ENCODE data around the gene GMPR.
"Not testable (repeated sequence)": the region's sequence is repeated elsewhere in the genome, so short reads cannot be mapped to it uniquely, and the experiment has no call there.

GMPR gene

DNA sequence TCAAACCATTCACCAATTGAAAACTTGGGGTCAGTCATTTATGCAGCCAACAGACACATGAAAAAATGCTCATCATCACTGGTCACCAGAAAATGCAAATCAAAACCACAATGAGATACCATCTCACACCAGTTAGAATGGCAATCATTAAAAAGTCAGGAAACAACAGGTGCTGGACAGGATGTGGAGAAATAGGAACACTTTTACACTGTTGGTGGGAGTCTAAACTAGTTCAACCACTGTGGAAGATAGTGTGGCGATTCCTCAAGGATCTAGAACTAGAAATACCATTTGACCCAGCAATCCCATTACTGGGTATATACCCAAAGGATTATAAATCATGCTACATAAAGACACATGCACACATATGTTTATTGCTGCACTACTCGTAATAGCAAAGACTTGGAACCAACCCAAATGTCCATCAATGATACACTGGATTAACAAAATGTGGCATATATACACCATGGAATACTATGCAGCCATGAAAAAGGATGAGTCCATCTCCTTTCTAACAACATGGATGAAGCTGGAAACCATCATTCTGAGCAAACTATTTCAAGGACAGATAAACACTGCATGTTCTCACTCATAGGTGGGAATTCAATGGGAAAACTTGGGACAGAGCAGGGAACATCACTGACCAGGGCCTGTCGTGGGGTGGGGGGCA, 13.2 kb upstream of the GMPR start:
- not testable (repeated sequence) for DNase-seq

DNA sequence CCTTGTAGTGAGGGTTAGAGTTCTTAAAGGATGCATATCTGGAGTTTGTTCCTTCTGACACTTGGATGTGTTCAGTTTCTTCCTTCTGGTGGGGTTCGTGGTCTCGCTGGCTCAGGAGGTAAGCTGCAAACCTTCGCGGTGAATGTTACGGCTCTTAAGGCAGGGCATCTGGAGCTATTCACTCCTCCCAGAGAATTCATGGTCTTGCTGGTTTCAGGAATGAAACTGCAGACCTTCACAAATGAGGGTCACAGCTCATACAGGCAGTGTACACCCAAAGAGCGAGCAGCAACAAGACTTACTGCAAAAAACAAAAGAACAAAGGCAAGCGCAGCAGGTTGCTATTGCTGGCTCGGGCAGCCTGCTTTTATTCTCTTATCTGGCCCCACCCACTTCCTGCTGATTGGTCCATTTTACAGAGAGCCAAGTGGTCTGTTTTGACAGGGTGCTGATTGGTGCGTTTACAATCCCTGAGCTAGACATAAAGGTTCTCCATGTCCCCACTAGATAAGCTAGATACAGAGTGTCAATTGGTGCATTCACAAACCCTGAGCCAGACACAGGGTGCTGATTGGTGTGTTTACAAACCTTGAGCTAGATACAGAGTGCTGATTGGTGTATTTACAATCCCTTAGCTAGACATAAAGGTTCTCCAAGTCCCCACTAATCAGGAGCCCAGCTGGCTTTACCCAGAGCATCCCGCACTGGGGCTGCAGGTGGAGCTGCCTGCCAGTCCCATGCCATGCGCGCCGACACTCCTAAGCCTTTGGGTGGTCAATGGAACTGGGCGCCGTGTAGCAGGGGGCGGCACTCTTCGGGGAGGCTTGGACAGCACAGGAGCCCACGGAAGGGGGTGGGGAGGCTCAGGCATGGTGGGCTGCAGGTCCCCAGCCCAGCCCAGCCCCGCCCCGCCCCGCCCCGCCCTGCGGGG, 12.0 kb upstream of the GMPR start:
- not testable (repeated sequence) for DNase-seq

DNA sequence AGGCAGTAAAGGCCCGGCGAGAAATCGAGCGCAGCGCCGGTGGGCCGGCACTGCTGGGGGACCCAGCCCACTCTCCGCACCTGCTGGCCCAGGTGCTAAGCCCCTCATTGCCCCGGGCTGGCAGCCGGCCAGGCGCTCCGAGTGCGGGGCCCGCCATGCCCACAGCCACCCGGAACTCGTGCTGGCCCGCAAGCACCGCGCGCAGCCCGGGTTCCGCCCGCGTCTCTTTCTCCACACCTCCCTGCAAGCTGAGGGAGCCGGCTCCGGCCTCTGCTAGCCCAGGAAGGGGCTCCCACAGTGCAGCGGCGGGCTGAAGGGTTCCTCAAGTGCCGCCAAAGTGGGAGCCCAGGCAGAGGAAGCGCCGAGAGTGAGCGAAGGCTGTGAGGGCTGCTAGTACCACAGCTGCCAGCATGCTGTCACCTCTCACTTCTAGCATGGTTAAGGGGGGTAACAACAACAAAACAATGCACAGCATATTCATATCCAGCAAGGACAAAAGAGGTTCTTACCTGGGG, 11.3 kb upstream of the GMPR start:
- no peak for DNase-seq

DNA sequence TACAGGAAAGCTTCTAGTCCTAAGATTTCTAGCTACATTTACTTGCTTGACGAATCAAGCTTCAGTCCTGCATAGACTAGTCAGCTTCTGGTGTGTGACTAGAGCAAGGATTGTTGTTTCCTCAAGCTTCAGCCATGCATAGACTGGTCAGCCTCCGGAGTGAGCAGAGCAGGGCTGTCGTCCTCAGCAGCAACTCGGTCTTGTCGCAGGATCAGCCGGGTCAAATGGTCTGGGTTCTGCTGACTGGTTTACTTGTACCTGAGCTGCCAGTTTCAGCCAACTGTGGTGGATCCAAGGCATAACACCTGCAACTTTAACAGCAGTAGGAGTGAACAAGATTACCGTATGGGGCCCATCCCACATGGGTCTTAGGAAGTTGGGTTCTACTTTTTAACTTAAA, 10.8 kb upstream of the GMPR start:
- no peak for DNase-seq

DNA sequence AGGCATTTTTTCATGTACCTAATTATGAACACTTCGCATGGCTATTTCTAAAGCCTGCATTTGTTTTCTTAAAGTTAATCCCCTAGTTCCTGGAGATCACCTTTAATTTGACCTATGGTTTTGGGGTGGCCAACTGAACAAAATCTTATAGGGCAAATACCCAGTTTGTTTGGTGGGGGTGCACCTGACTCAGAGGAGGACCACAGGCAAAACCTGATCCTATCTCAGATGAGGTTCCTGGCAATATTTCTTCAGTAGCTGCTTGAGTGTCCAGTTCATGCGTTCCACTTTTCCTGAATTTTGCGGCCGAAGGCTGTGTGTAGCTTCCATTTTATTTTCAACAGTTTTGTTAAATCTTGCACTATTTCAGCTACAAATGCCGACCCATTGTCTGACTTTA, 10.3 kb upstream of the GMPR start:
- DNase-seq: no peak

DNA sequence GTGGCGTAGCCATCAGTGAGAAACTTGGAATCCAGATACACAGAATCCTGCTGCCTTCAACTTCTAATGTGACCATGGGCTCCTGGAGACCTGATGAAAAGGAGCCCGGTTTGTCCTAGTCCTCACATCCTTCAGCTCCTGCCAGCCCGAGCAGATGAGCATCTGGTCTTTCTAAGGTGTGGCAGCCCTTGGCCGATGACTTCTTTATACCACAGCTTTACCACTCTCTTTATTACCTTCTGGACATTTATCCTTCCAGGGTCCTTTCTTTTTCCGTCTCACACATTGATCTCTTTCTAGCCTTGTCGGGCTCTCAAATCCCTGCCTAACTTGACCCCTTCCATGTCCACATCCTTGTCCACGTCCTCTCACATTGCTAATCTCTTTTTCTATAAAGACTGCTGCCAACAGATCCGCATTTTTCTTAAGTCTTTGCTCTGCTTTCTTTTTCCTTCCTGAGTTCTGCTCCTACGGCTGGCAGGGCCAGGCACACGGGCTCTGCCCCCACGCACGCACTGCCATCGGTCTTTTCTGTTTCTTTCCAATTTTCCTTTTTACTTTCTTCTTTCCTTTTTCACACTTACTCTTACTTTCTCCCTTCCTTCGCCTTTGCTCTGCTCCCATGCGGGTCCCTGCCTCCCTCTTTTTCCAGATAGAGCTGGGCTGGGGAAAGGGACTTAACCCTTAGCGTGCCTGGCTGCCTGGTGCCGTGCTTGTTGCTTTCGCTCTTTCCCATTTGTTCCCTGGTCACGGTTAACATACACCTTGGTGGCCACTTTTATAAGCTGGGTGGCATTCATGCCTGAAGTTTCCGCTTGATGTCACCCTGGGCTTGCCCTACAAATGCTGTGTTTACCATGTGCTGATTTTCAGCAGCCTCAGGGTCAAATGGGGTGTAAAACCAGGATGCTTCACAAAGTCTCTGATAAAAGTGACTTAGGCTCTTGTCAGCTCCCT, 9.4 kb upstream of the GMPR start:
- peak in 1 of 2 donors; percentile 44 for DNase-seq

DNA sequence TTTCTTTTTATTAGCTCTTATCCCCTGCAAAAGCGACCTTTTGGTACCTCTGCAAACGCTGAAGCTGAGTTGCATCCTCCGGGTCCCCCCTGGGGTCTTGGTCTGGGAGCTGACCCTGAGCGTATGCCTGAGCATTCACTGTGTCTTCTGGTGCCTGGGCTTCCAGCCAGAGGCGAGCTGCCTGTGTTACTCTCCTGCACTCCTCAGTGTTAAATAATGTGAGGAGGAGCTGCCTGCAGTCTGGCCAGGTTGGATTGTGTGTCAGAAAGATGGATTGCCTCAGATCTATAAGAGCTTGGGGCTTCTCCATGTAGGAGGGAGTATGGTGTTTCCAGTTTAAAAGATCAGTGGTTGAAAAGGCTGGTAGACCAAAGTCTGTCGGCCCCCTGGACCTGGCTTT, 8.7 kb upstream of the GMPR start:
- DNase-seq: no peak

DNA sequence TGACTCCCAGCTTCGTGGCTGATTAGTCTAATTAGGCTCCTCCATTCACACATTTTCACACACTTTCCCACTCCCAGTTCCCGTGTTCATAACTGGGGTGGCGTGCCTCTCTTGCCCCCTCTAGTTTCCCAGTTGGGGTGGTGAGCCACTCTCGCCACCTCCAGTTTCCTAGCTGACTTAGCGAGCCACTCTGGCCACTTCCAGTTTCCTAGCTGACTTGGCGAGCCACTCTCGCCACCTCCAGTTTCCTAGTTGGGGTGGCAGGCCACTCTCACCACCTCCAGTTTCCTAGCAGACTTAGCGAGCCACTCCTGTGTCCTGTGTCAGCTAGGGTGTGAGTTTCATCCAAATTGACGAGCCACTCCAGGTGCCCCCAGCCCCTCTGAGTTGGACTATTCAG, 7.4 kb upstream of the GMPR start:
- peak; percentile 48 to 77 for DNase-seq

DNA sequence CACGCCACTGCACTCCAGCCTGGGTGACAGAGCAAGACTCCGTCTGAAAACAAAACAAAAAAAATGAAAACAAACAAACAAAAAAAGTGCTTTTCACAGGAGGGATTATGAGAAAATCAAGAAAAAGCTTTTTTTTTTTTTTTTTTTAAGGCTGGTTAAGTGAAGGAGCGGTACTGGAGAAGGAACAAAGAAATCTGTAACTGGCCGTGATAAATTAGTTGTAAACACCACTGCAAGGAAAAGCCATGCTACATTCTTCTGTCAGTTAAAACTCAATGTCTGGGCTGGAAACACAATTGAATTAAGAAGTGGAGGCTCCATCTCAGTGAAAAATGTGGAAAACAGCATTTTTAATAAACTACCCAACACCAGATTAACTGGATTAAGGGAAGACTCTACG, 6.3 kb upstream of the GMPR start:
- no peak for DNase-seq

GRCh38 chr6:16236009-16236501, 2.3 kb upstream of the GMPR start:
- no peak for DNase-seq

DNA sequence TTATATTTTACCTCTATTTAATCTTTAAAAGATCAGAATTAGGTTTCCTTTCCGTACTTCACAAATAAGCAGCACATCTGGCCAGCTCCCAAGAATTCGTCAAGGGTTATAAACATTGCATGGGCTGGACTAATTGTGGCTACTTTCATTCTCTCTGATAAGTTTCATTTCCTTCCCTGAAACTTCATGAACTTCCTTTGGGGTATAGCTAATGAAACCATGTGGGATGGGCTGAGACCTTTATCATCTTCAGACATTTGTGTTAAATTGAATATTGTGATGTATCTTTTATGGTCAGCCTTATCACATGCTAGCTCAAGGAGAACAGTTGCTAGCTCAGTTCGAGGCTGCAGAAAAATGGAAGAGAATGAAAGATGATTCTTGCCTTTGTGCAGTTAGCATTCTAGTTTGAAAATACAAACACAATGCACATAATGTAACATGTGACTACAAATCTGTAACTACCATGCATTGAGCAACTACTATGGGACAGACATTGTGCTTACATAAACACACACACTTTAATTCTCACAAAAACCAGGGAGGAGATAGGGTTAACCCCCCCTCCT, 1.7 kb upstream of the GMPR start:
- peak; percentile 59 to 71 for DNase-seq

- DNase-seq: no peak
These were observed 1.1 kb upstream of the GMPR start for GRCh38 chr6:16237242-16237641.

DNA sequence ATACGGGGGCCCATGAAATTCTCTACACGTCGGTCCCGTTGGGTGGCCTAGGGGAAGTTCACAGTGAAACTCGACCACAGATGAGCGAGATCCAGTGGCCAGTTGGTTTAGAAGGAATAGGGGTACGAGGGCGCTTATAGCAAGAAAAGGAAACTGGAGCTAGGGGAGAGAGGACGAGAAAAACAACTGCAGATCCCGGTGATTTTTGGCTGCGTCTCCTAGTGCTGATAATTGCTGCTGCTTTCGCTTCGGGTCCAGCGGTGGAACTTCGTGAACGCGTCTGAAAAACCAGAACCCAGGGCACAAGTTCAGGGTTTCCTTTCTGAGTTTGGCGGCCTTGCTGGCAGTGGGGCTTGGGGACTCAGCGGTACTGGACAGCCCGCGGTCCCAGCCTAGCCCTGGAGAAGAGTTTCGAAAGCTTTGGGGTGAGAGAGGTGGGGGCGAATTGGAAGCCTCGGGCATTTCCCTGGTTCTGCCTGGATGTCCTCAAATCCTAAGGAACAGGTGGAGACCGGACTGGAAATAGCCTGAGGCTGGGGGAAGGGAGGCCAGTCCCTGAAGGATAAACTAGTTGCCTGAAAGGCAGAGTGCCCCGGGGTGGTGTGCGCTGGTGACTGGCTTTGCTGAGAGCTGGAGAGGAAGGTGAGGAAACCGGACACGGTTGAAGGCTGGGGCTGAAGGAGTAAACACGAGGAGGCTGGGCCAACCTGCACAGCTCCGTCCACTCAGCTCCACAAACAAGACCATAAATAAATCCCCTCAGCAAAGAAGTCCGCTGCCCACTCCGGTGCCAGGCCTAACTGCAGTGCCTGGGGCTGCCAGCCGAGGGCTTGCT, 793 bp downstream of the GMPR start:
- no peak for DNase-seq

GRCh38 chr6:16239798-16240123, 1.4 kb downstream of the GMPR start:
- peak; percentile 85 to 86 for DNase-seq

DNA sequence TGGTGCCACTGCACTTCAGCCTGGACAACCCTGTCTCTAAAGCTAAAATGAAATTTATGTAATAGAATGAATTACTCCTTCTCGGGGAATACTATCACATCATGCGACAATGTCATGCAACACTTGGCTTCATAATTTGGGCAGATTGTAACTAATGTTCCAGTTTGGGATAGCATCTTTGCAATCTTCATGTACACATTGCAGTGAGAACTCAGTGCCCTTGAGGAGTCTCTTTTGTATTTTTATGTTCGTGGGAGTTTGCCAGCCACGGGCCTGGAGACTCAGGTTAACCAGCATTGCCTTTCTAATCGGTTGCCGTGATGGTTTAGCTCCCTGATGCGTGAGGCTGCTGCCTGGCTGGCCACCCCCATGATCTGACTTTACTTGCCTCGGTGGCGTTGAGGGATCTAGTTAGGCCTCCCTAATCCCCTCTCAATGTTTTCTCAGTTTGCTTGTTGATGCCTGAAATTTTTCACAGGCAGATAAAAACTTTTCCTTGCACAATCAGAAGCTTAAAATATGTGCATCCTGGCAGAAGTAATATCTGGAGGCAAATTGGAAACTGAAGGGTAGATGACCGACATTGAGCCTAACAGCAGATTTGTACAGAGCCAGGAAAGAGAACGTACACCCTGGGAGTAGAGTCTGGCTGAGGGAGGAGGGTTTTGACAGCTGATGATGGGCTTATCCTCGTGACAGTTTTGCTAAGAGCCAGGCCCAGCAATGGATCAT, 2.4 kb downstream of the GMPR start:
- DNase-seq: no peak

GRCh38 chr6:16241321-16241689, 2.9 kb downstream of the GMPR start:
- no peak for DNase-seq

GRCh38 chr6:16243055-16243454, 4.7 kb downstream of the GMPR start:
- DNase-seq: no peak

- DNase-seq: no peak
These were observed 5.3 kb downstream of the GMPR start for GRCh38 chr6:16243664-16244063.

- DNase-seq: no peak
These were observed 6.1 kb downstream of the GMPR start for GRCh38 chr6:16244446-16244845.

DNA sequence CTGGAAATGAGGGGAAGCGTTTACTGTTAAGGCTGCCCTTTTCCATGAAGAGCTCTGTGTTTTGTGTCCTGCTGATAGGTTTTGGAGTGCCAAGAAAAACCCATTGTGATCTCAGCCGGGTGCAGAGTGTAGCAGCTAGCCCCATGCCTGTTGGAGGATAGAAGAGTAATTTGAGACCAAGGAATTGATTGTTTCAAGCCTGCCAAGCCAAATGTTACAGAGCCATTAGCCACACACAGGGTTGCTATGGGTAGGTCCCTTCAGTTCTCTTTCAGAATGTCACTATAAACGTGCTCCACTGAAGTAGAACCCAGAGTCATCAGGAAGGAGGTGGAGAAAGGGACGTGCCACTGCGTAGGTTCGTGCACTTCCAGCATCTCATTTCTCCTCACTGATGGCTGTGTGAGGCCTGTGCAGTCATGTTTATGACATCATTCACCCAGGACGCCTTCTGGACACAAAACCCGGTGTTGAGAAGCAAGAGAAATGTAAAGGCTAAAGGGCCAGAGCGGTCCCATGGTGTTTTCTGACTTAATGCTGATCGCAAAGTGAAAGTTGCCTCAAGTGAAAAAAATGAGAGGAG, 6.6 kb downstream of the GMPR start:
- no peak for DNase-seq

Measured in inflammatory macrophage (primary cell).